GM21526 (cell line): Measurements from ENCODE around the gene OR10P1.
A peak's percentile ranks its signal among the peaks of the same experiment; 100 is the strongest.
"Not testable (repeated sequence)": the region's sequence is repeated elsewhere in the genome, so short reads cannot be mapped to it uniquely, and the experiment has no call there.

Experiments used
- ATAC-seq: cut with Tn5 transposase; IDR thresholded peaks from one replicate; pipeline ENCODE4 v1.9.1; 2021; ENCODE audit warnings: moderate library complexity; ENCODE audit not compliant: unreplicated experiment, low FRiP score

The OR10P1 gene

DNA sequence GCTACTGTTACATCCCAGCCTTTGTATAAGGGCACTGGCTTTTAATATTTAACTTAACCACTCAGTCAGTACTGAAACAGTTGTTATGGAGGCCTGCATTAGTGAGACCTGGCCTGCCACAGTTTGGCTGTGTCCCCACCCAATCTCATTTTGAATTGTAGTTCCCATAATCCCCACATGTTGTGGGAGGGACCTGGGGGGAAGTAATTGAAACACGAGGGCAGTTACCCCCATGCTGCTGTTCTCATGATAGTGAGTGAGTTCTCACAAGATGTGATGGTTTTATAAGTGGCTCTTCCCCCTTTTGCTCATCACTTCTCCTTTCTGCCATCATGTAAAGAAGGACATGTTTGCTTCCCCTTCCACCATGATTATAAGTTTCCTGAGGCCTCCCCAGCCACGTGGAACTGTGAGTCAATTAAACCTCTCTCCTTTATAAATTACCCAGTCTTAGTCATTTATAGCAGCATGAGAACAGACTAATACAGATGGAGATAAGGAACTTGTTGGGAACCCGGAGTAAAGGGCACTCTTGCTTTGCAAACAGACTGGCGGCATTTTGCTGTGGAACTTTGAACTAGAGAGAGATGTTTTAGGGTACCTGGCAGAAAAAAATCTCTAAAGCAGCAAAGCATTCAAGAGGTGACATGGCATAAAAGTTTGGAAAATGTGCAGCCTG, 14.1 kb downstream of the OR10P1 start:
- ATAC-seq = not testable (repeated sequence)

DNA sequence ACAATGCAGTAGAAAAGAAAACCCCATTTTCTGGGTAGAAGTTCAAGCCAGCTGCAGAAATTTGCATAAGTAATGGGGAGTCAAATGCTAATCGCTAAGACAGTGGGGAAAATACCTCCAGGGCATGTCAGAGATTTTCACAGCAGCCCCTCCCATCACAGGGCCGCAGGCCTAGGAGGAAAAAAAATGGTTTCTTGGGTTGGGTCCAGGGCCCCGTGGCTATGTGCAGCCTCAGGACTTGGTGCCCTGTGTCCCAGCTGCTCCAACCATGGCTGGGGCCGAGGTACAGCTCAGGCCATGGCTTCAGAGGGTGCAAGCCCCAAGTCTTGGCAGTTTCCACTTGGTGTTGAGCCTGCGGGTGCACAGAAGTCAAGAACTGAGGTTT, 14.6 kb downstream of the OR10P1 start:
- no peak for ATAC-seq

DNA sequence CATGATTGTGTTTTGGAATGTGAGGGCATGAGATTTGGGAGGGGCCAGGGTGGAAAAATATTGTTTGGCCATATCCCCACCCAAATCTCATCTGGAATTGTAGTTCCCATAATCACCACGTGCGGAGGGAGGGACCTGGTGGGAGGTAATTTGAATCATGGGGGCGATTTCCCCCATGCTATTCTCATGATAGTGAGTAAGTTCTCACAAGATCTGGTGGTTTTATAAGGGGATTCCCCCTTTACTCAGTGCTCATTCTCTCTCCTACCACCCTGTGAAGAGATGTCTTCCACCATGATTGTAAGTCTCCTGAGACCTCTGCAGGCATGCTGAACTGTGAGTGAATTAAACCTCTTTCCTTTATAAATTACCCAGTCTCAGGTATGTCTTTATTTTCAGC, 15.7 kb downstream of the OR10P1 start:
- ATAC-seq = no peak

DNA sequence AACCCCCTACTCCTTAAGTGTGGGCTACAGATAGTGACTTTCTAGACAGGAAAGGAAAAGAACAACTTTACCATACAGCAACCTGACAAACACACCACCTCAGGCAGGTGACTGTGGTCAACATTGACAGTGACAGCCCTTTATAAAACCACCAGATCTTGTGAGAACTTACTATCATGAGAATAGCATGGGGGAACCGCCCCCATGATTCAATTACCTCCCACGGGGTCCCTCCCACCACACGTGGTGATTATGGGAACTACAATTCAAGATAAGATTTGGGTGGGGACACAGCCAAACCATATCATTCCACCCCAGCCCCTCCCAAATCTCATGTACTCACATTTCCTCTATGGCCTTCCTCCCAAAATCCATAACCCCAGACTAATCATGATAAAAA, 16.3 kb downstream of the OR10P1 start:
- no peak for ATAC-seq

DNA sequence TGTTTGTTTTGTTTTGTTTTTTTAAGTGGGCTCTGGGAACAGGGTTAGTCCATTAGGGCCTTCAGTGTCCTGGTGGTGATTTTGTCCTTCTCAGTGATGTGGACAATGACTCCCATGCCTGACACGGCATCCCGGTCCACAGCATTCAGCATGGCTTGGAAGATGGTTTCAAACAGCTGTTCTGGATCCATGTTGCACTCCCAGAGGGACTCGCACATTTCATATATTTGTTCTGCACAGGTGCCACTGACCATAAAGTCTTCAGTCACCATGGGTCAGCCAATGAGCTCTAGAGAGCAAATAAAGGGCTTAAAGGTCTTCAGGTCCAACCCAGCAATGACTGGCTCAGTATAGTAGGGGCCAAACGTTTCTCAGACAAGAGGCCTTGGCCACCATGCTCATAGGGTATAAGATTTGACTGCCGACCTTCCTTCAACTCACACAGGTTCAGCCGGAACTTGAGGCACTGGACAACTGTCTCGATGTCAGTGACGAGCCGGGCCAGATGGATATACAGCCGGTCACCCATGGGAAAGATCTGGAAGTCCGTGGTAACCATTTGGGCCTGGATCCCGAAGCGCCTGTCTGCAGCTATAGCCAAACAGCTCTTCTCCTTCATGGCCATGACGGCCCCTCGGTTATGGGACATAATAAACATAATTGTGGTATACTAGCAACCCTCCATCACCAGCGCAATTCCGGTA, 18.0 kb downstream of the OR10P1 start:
- no peak for ATAC-seq

DNA sequence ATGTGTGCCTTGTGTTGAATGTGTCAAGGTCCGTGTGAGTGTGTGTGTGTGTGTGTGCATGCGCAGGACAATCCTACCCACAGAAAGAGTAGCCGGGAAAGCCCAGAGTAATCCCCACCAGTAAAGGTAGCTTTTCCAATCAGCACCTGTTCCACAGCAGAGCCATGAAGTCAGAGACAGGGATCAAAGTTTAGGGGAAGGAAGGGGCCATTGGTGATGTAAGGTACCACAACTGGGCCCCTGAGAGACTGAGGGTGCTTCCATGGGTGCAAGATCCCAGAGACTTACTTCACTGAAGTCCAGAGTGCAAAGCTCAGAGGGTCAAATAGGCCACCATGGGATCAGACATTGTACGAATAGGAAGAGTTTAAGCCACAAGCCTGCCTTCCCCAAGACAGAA, 20.5 kb downstream of the OR10P1 start:
- ATAC-seq = no peak

DNA sequence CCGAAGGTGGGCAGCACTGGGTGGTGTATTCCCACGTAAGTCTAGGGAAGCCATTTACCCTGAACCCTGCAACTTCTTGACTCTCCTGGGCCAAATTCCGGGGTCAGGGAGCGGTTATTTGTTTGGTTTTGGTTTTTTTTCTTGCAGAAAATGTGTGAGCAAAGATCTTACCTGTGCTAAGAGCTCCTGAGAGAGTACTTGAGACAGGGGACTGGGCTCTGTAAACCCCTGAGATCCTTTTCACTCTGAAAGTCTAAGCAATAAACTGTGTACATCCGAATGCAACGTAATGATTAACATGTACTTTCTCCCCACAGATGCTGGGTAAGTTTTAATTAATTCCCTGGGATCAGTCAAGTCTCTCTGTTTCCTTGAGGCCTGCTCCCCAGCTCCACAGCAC, 21.5 kb downstream of the OR10P1 start:
- no peak for ATAC-seq

DNA sequence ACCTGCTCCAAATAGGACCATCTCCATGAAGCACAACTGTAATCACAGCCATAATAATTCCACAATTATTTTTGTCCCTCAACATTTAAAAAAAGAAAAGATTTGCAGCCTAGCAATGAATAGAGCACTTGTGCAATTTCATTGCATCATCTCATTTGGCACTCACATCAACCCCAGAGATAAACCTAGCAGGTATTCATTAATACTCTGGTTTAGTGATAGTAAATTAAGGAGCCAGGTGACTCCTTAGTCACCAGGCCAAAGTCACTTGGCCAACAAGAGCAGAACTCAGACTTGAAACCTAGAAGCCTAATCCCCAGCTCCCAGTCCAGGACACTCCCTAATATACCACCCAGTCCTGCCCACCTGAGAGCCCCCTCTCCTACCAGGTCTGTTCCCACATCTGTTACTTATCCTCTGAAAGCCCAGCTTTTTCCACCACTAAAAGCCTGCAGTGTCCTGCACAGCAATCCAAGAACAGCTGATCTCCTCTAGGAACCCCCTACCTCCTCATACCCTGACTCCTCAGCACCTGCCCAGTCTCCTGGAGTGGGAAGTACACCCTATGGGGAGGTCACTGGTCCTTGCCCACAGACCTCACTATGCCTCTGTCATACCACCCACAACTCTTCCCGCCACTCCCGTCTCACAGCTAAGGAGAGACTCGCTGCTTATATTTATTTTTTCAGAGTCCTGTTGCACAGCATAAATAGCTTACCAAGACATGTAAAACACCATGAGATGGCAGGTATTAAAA, 22.1 kb downstream of the OR10P1 start:
- no peak for ATAC-seq

DNA sequence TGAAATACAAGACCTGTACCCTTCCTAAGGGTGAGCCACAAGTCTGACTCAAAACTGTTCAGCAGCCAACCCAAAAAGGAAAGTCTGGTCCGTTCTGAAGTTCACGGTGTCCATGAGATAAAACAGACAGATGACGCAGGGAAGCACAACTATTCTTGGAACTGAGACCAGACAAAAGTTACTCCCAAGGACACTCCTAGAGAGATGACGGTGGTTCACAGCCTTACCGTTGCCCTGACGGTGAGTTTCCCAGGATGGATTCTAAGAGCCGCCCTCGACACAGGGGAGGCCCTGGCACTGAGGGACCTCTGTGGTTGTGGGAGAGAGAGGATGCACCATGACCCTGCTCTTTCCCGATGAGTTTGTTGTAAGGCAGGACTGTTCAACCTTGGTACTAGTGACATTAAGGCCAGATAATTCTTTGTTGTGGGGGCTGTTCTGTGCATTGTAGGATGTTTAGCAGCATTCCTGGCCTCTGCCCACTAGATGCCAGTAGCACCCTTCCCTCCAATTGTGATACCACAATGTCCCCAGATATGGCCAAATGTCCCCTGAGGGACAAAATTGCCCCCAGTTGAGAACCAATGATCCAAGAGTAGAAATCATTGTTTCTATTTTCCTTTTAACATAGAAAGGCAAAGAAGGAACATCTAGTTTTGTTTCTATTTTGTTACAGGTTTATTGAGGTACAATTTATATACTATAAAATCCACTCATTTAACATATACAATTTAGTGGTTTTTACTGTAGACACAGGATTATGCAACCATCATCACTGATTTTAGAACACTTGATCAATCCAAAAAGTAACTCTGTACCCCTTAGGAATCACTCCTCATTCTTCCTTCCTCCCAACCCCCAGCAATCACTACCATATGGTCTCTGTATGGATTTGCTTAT, 23.0 kb downstream of the OR10P1 start:
- no peak for ATAC-seq

DNA sequence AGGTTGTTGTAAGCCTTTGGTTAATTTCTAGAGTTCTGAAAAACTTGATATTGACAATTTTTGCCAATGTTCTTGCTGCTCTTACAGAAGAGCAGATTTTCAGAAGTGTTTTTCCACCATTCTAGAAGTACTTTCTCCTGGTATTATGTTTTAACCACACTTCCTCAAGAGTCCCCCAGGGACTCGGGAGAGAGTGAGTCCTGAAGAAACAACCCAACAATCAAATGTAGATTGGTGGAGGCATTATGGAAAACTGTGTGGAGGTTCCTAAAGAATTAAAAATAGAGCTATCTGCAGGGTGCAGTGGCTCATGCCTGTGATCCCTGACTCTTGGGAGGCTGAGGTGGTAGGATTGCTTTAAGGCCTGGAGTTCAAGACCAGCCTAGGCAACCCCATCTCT, 26.7 kb downstream of the OR10P1 start:
- no peak for ATAC-seq

DNA sequence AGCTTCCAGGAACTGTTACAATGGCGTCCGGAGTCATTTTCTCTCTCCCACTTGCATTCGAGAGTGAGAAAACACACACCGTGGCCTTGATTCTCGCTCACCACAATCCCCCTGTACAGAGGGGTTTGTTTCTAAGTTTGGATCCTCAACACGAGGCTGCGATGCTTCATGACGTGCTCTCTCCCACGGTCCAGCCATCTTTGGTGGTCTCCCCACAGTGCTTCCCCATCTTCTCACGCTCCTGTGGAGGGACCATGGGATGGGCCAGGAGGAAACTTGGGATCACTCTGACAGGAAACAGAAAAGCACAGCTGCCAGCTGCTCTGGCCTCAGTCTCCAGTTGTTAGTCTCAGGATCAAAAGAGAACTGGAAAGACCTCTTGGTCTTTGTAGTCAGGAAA, 28.1 kb downstream of the OR10P1 start:
- no peak for ATAC-seq

DNA sequence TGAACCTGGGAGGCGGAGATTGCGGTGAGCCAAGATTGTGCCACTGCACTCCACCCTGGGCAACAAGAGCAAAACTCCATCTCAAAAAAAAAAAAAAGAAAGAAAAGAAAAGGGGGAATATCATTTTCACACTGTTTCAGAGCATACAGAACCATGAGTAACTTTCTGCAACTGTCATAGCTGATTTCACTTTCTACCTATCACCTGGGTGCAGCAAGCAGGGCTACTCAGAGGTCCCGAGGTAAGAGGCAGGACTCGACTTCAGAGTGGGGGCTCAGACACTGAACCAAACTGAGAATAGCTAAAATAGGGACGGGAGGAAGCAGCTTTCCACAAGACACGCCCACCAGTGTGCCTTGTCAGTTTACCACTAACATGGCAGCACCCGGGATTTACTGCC, 29.8 kb downstream of the OR10P1 start:
- ATAC-seq = no peak

DNA sequence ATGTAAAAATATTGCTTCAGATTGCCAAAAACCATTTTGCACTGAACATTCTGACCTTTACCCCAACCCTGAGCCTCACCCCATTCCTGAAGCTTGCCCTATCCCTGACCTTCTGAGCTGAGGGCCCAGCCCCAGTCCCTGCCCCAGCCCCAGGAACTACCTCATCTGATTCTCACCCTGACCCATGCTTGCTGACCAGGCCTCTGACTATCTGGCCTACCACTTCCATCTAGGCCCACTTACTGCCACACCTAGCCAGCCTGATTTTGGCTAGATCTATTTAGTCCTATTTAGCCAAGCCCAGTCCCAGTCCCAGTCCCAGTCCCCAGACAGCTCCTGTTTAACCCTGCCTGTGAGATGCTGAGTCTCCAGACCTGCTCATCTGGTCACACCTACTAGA, 33.6 kb downstream of the OR10P1 start:
- no peak for ATAC-seq

DNA sequence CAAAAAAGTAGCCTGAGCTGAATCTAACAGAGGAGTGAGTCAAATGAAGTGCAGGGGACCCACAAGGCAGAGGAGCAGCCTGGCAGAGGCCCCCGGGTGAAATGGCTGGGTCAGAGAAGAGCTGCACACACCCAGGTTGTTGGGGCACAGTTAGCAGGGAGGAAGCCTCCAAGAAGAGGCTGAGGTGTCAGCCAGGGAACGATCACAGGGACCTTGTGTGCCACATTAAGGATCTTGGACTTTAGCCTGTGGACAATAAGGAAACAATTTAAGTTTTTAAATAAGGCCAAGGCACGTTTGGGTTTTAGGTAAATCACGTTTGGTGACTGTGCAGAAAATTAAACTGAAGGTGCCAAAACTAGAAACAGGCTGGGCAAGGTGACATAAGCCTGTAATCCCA, 35.1 kb downstream of the OR10P1 start:
- no peak for ATAC-seq

DNA sequence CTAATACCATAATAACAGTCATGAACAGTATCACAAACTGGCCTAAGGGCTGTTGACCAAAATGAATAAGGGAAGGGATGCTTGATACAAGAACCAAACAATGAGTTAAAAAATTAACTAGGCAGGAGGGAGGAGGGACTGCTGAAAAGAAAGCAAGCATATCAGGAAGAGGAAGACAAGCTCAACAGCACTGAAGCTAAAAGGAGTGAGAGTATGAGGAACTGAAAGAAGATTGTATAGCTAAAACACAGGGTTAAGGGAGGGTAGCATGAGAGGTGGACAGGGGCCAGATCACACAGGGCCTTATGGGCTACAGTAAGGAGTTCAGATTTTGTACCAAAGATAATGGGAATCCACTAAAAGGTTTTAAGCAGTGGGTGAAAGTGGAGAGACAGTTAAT, 36.9 kb downstream of the OR10P1 start:
- ATAC-seq = peak; percentile 98

DNA sequence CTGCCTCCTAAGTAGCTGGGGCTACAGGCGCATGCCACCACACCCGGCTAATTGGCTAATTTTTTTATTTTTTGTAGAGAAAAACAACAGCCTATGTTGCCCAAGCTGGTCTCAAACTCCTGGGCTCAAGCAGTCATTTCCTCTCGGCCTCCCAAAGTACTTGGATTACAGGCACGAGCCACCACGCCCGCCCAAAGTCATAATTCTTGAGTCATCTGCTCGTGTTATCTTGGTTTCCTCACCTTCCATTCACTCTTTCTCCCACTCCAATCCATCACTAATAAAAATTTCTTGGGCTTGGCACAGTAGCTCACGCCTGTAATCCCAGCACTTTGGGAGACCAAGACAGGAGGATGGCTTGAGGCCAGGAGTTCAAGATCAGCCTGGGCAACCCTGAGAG, 39.0 kb downstream of the OR10P1 start:
- no peak for ATAC-seq

DNA sequence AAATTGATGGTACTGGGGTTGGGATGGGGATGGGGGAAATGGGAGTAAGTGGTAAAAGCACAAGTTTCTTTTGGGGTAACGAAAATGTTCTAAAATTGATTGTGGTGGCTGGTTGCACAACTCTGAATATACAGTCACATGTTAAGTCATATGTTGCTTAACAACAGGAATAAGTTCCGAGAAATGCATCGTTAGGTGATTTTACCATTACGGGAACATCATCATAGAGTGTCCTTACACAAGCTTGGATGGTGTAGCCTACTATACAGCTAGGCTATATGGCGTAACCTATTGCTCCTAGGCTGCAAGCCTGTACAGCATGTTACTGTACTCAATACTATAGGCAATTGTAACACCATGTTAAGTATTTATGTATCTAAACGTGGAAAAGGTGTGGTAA, 40.0 kb downstream of the OR10P1 start:
- ATAC-seq = no peak

DNA sequence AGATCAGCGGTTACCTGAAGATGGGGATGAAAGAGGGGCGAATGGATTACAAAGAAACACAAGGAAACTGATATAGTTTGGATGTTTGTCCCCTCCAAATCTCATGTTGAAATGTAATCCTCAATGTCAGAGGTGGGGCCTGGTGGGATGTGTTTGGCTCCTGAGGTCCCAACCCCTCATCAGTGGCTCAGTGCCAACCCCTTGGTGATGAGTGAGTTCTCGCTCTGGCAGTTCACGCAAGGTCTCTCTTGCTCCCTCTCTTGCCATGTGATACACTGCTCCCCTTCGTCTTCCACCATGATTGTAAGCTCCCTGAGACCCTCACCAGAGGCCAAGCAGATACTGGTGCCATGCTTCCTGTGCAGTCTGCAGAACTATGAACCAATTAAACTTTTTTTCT, 43.0 kb downstream of the OR10P1 start:
- ATAC-seq = no peak

DNA sequence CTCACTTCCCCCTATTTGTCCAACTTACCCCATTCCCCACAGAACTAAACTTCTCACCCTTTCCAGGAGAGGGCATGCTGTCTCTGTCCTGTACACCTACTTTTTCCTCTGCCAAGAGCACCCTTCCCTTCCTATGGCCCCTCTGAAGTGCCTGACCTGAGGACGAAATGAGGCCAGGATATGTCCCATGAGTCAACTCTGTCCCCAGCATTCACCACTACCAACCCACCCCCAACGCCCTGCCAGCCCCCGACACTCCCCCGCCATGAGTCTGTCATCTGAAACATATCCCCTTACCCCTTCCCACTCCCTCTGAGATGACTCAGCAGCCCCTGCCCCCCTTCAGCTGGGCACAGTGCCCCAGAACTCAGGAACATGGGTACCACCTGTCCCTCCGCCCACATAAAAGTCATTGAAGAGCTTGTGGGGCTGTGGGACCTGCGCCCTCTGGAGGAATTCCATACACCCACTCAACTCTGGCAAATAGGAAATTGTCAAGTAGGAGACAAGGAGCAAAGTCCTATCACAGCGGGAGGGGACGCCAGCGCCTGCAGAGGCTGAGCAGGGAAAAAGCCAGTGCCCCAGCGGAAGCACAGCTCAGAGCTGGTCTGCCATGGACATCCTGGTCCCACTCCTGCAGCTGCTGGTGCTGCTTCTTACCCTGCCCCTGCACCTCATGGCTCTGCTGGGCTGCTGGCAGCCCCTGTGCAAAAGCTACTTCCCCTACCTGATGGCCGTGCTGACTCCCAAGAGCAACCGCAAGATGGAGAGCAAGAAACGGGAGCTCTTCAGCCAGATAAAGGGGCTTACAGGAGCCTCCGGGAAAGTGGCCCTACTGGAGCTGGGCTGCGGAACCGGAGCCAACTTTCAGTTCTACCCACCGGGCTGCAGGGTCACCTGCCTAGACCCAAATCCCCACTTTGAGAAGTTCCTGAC, 44.7 kb downstream of the OR10P1 start:
- no peak for ATAC-seq
